Uterus (tissue), 4 donors: ENCODE data around the gene FUT4. TPM values are rescaled to one million over a fixed set of nuclear protein-coding genes. Genes with fewer than 3 reads are reported as not detected.
A peak's percentile ranks its signal among the peaks of the same experiment; 100 is the strongest.
"Not testable (repeated sequence)": the region's sequence is repeated elsewhere in the genome, so short reads cannot be mapped to it uniquely, and the experiment has no call there.

Experiments
- DNase-seq, 2 donors: peaks; one replicate each; pipeline ENCODE4 v3.0.0-alpha.2; 2019 to 2020
- H3K27ac ChIP-seq, 2 donors: fragments of 200-600 bp; sonication (generic); 1 replicate in 1 of 2; 2 replicates in 1 of 2; pipeline ENCODE4 v1.5.1; 2016 to 2018
- H3K27me3 ChIP-seq, 2 donors: fragments of 200-600 bp; sonication (generic); one replicate each; pipeline ENCODE4 v1.5.1; 2018 to 2019; ENCODE audit warnings: control low read depth in 1 of 2
- H3K36me3 ChIP-seq, 2 donors: fragments of 200-600 bp; sonication (generic); one replicate each; pipeline ENCODE4 v1.5.1; 2019; ENCODE audit warnings: control low read depth in 1 of 2
- H3K4me1 ChIP-seq, 2 donors: fragments of 200-600 bp; sonication (generic); one replicate each; pipeline ENCODE4 v1.5.1; 2018 to 2019; ENCODE audit warnings: control low read depth in 1 of 2
- H3K4me3 ChIP-seq, 2 donors: fragments of 200-600 bp; sonication (generic); 1 replicate in 1 of 2; 2 replicates in 1 of 2; pipeline ENCODE4 v1.5.1; 2018 to 2019; ENCODE audit warnings: mild to moderate bottlenecking in 1 of 2
- H3K9me3 ChIP-seq, 2 donors: fragments of 200-600 bp; sonication (generic); one replicate each; pipeline ENCODE4 v1.5.1; 2019; ENCODE audit warnings: control low read depth in 1 of 2
- POLR2A ChIP-seq, 2 donors: fragments of 450-650 bp; IDR thresholded peaks; one replicate each; pipeline ENCODE4 v1.6.1; 2016; ENCODE audit warnings: antibody characterized with exemption in 2 of 2, mild to moderate bottlenecking in 1 of 2, moderate library complexity in 1 of 2
- intact Hi-C: fragments of 100-400 bp; cut with DNase I; formaldehyde crosslinking; loops from one replicate; pipeline ENCODE4 v1.15.1; 2023; ENCODE audit warnings: low total_unique reads
- total RNA-seq, 4 donors: library from RNA; depleted of rRNA in 3 of 4; stranded (reverse); fragments of >200 nt in 3 of 4; gene quantifications; one replicate each; pipeline versions ENCODE4 v1.1.0 to v1.2.4, GENCODE V29; 2014 to 2023
- TF ChIP-seq, protein P1 (sequence below), 4 experiments: fragments of 200-600 bp in 2 of 4; fragments of 450-650 bp in 2 of 4; sonication (generic) in 2 of 4; IDR thresholded peaks; one replicate each; pipeline ENCODE4 v1.5.1; 2016 to 2019; ENCODE audit warnings: antibody characterized with exemption in 4 of 4, mild to moderate bottlenecking in 2 of 4, moderate library complexity in 1 of 4
- donor health status: DM: yes; HTN: yes; CAD: no.

FUT4 gene
- total RNA-seq, 4 donors from 2014 or later = 2.6 to 15.2 (median 9.2) TPM

DNA sequence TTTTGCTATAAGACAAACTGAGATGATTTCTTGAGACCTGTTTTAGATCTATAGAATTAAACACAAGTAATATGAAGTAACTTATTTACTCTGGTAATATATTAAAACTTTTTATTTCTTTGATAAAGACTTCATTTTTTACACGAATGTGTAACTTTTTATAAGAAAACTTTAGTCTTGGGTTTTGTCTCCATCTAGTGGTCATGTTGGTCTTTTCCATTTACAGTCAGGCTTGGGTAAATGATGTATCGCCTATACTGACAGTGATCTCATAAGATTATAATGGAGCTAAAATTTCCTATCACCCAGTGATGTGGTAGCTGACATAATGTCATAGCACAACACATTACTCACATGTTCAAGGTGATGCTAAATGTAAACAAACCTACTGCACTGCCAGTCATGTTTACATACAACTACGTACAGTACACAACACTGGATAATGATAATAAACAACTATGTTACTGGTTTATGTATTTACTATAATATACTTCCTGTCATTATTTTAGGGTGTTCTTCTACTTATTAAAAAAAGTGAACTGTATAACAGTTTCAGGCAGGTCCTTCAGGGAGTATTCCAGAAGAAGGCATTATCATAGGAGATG, 38.9 kb upstream of the FUT4 start:
- H3K27me3 ChIP-seq = no peaks in the 10 kb centered on the region
- no peaks in the 10 kb centered on the region for H3K9me3 ChIP-seq
- DNase-seq = no peak
- no peak overlapping the region for H3K4me3 ChIP-seq
- intact Hi-C loops = loop anchor here (10.0 kb wide), 1 partner anchor 610 kb away; no protein-coding TSS in a partner anchor
- H3K4me1 ChIP-seq = no peaks in the 10 kb centered on the region
- TF ChIP-seq, protein P1, sequence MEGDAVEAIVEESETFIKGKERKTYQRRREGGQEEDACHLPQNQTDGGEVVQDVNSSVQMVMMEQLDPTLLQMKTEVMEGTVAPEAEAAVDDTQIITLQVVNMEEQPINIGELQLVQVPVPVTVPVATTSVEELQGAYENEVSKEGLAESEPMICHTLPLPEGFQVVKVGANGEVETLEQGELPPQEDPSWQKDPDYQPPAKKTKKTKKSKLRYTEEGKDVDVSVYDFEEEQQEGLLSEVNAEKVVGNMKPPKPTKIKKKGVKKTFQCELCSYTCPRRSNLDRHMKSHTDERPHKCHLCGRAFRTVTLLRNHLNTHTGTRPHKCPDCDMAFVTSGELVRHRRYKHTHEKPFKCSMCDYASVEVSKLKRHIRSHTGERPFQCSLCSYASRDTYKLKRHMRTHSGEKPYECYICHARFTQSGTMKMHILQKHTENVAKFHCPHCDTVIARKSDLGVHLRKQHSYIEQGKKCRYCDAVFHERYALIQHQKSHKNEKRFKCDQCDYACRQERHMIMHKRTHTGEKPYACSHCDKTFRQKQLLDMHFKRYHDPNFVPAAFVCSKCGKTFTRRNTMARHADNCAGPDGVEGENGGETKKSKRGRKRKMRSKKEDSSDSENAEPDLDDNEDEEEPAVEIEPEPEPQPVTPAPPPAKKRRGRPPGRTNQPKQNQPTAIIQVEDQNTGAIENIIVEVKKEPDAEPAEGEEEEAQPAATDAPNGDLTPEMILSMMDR (IDR thresholded peaks at IDR 0.05) = peak; percentile 40 to 68 (median 46)
- TF ChIP-seq POLR2A (IDR thresholded peaks at IDR 0.05) = no peak
- H3K36me3 ChIP-seq = no peaks in the 10 kb centered on the region
- no peak overlapping the region for H3K27ac ChIP-seq

GRCh38 chr11:94506513-94506912, 37.2 kb upstream of the FUT4 start:
- intact Hi-C loops = loop anchor here (10.0 kb wide), 1 partner anchor 612 kb away; no protein-coding TSS in a partner anchor
- not testable (repeated sequence) for DNase-seq

GRCh38 chr11:94507485-94507884, 36.2 kb upstream of the FUT4 start:
- TF ChIP-seq POLR2A (IDR thresholded peaks at IDR 0.05) = no peak
- TF ChIP-seq, protein P1 (IDR thresholded peaks at IDR 0.05) = no peak
- H3K9me3 ChIP-seq = no peaks in the 10 kb centered on the region
- intact Hi-C loops = loop anchor here (10.0 kb wide), 1 partner anchor 613 kb away; no protein-coding TSS in a partner anchor
- H3K27ac ChIP-seq = no peak overlapping the region
- H3K4me1 ChIP-seq = no peaks in the 10 kb centered on the region
- no peaks in the 10 kb centered on the region for H3K27me3 ChIP-seq
- H3K36me3 ChIP-seq = no peaks in the 10 kb centered on the region
- H3K4me3 ChIP-seq = no peak overlapping the region
- DNase-seq = no peak

More at GRCh38 chr11:94506513-94506912, 37.2 kb upstream of the FUT4 start:
- not testable (repeated sequence) for H3K27me3 ChIP-seq, H3K36me3 ChIP-seq, H3K4me1 ChIP-seq, H3K4me3 ChIP-seq, H3K9me3 ChIP-seq, H3K27ac ChIP-seq

DNA sequence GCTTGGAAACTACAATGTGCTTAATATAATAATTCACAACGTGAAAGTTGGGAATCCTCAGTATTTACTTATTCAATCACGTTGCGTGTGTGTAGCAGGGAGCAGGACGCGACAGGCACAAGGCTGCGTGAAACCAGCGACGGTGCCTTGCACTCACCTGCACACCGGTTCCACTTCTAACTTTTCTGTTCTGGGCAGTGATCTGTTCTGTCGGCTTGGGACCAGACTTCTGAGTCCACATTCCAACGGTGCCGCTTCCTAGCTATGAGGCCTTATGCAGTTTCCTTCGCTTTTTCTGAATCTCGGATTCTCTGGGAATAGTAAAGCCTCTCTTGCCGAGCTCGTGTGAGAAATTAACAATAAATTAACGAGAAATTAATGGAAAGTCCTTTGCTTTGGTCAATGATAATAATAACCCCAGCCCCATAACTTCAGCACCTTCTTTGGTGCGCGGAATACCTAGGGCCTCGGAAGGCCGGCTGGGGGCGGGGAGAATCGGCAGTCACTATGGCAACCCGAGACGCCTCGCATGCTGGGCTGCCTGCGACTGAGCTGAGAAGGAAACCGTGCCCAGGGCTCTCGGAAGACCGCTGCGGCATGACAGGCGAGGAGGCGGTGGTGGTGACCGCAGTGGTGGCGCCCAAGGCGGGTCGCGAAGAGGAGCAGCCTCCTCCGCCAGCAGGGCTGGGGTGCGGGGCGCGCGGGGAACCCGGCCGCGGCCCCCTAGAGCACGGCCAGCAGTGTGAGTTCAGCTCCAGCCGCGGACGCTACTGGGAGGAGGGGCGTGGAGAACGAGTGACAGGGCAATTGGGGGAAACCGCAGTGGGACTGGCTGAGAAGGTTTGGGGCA, 31.6 kb upstream of the FUT4 start, which contains the start of gene C11orf97:
Gene C11orf97 (plus strand): TSS at position 530 of the 850 bp plus-strand sequence. CDS start 68 bp downstream, at position 598.
- Histone ChIP-seq H3K4me1 (no peaks in the 10 kb centered on the region), H3K36me3 (no peaks in the 10 kb centered on the region), H3K4me3 (peak within 1 kb of the TSS; percentile 16 to 41), H3K27me3 (no peaks in the 10 kb centered on the region), H3K9me3 (no peaks in the 10 kb centered on the region), H3K27ac (no peak within 1 kb of the TSS)
- TF ChIP-seq, protein P1 (IDR thresholded peaks at IDR 0.05) = no peak
- no peak for TF ChIP-seq POLR2A (IDR thresholded peaks at IDR 0.05)
- peak; percentile 33 to 53 for DNase-seq
- intact Hi-C loops = loop anchor here (10.0 kb wide), 1 partner anchor 73 kb away; no protein-coding TSS in a partner anchor

GRCh38 chr11:94513091-94513490, 30.6 kb upstream of the FUT4 start:
- no peak for DNase-seq
- no peak overlapping the region for H3K27ac ChIP-seq
- H3K9me3 ChIP-seq = no peaks in the 10 kb centered on the region
- intact Hi-C loops = loop anchor here (10.0 kb wide), 1 partner anchor 72 kb away; no protein-coding TSS in a partner anchor
- no peak overlapping the region for H3K4me3 ChIP-seq
- no peaks in the 10 kb centered on the region for H3K36me3 ChIP-seq
- H3K27me3 ChIP-seq = no peaks in the 10 kb centered on the region
- H3K4me1 ChIP-seq = no peaks in the 10 kb centered on the region
- TF ChIP-seq, protein P1 (IDR thresholded peaks at IDR 0.05) = no peak
